GM10266 (cell line): Measurements from ENCODE around the gene TMEM184B.

ENCODE experiments used
- DNase-seq: peaks from one replicate; pipeline ENCODE4 v3.0.0; 2012; ENCODE audit errors: extremely low spot score
- CTCF ChIP-seq: IDR thresholded peaks from 2 replicates; pipeline ENCODE4 v1.5.1; 2012; ENCODE audit warnings: mild to moderate bottlenecking, low read depth; ENCODE audit not compliant: control insufficient read depth, insufficient read depth; ENCODE audit errors: missing control alignments

TMEM184B gene

GRCh38 chr22:38246692-38247091 lies 26.1 kb downstream of the TMEM184B start:
- DNase-seq = no peak
- no peak for TF ChIP-seq CTCF

- DNase-seq = no peak
- TF ChIP-seq CTCF = no peak
Measured at GRCh38 chr22:38246046-38246658, 26.7 kb downstream of the TMEM184B start.

- no peak for TF ChIP-seq CTCF
- DNase-seq = no peak
Measured at GRCh38 chr22:38244106-38244505, 28.7 kb downstream of the TMEM184B start.

- no peak for DNase-seq
- no peak for TF ChIP-seq CTCF
Measured at GRCh38 chr22:38243007-38243765, 29.6 kb downstream of the TMEM184B start.

GRCh38 chr22:38240734-38241252 lies 32.0 kb downstream of the TMEM184B start:
- no peak for DNase-seq
- no peak for TF ChIP-seq CTCF

GRCh38 chr22:38239101-38239761 lies 33.6 kb downstream of the TMEM184B start:
- DNase-seq = no peak
- no peak for TF ChIP-seq CTCF
